ENCODE measurements around the gene LAMB4.

GRCh38 chr7:108086962-108087361, 43.2 kb downstream of the LAMB4 start:
- TF ChIP-seq POLR2A (IDR thresholded peaks at IDR 0.05) (no peak), CTCF (IDR thresholded peaks at IDR 0.05) (no peak), EP300 (IDR thresholded peaks at IDR 0.05) (no peak)
